ENCODE results near the gene CCL17.

DNA sequence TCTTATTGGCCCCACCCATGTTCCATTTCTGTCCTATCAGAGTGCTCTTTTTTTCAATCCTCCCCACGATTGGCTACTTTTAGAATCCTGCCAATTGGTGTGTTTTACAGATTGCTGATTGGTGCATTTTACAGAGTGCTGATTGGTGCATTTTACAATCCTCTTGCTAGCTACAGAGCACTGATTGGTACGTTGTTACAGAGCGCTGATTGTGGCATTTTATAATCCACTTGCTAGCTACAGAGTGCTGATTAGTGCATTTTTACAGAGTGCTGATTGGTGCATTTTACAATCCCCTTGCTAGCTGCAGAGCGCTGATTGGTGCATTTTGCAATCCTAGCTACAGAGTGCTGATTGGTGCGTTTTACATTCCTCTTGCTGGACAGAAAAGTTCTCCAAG, 9.5 kb upstream of the CCL17 start:
- TF ChIP-seq POLR2A (IDR thresholded peaks at IDR 0.05; ENCODE audit: extremely low read depth, insufficient read length) (no peak), MYC (IDR thresholded peaks at IDR 0.05; ENCODE audit: low read depth, low read length) (no peak)
- TF ChIP-seq, protein P1, sequence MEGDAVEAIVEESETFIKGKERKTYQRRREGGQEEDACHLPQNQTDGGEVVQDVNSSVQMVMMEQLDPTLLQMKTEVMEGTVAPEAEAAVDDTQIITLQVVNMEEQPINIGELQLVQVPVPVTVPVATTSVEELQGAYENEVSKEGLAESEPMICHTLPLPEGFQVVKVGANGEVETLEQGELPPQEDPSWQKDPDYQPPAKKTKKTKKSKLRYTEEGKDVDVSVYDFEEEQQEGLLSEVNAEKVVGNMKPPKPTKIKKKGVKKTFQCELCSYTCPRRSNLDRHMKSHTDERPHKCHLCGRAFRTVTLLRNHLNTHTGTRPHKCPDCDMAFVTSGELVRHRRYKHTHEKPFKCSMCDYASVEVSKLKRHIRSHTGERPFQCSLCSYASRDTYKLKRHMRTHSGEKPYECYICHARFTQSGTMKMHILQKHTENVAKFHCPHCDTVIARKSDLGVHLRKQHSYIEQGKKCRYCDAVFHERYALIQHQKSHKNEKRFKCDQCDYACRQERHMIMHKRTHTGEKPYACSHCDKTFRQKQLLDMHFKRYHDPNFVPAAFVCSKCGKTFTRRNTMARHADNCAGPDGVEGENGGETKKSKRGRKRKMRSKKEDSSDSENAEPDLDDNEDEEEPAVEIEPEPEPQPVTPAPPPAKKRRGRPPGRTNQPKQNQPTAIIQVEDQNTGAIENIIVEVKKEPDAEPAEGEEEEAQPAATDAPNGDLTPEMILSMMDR (IDR thresholded peaks at IDR 0.05; ENCODE audit: low read depth, low read length), result no peak

All from NB4 (cell line).